Measurements from ENCODE around the gene TMEM52. TPM values are rescaled to one million over a fixed set of nuclear protein-coding genes. Genes with fewer than 3 reads are reported as not detected.

TMEM52 gene
- total RNA-seq, result 1 to 10 TPM; 2.9 to 6.4 (median 4.1) TPM

DNA sequence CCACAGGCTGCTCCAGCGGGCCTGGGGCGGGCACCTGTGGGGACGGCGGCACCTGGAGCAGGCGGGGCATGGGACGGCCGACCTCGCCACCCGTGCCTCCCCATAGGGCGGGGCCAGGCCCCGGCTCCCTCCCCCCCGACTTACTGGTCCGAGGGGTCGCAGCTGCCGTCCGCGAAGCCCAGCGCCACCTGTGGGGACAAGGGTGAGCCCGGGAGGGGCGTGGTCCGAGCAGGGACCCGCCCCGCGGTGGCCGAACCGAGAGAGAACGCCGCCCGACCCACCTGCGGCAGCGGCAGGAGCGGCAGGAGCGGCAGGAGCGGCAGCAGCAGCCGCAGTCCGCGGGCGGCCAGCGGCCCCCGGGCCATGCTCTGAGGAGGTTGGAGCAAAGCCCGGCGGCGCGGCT, at the start of gene TMEM52:
TSS of gene TMEM52 (minus strand) at position 379 of the 403 bp plus-strand sequence. CDS start at position 365, 14 bp downstream.
- no peak within 1 kb of the TSS for H3K4me3 ChIP-seq (ENCODE audit: low read depth, poor library complexity, severe bottlenecking)
- TF ChIP-seq, protein P1, sequence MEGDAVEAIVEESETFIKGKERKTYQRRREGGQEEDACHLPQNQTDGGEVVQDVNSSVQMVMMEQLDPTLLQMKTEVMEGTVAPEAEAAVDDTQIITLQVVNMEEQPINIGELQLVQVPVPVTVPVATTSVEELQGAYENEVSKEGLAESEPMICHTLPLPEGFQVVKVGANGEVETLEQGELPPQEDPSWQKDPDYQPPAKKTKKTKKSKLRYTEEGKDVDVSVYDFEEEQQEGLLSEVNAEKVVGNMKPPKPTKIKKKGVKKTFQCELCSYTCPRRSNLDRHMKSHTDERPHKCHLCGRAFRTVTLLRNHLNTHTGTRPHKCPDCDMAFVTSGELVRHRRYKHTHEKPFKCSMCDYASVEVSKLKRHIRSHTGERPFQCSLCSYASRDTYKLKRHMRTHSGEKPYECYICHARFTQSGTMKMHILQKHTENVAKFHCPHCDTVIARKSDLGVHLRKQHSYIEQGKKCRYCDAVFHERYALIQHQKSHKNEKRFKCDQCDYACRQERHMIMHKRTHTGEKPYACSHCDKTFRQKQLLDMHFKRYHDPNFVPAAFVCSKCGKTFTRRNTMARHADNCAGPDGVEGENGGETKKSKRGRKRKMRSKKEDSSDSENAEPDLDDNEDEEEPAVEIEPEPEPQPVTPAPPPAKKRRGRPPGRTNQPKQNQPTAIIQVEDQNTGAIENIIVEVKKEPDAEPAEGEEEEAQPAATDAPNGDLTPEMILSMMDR (IDR thresholded peaks at IDR 0.05), result no peak
- no peak for TF ChIP-seq POLR2A (IDR thresholded peaks at IDR 0.05)
- 0% methylated on average over 14 of the region's 44 CpGs; no CpG with 5 or more reads in 1 of the 2 donors for WGBS, 2 donors
- no peak for DNase-seq (ENCODE audit: low spot score in 2 of 2)
- intact Hi-C loops (cut with DNase I; ENCODE audit: low total_unique reads), result no loop called here

DNA sequence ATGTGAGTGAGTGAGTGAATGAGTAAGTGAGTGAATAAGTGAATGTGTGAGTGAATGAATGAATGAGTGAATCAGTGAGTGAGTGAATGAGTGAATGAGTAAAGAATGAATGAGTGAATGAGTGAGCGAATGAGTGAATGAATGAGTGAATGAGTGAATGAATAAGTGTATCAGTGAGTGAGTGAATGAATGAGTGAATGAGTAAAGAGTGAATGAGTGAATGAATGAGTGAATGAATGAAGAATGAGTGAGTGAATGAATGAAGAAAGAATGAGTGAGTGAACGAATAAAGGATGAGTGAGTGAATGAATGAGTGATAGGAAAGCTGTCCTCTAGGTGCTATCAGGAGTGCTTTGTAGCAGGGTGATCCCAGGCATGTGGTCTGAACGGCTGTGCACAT, 48.8 kb upstream of the TMEM52 start:
- H3K4me3 ChIP-seq (ENCODE audit: low read depth, poor library complexity, severe bottlenecking), result no peak overlapping the region
- WGBS, 2 donors, result 74 to 83% methylated on average over 3 of the region's 3 CpGs
- DNase-seq (ENCODE audit: low spot score in 2 of 2), result no peak
- intact Hi-C loops (cut with DNase I; ENCODE audit: low total_unique reads), result no loop called here
- TF ChIP-seq POLR2A (IDR thresholded peaks at IDR 0.05), result no peak
- TF ChIP-seq, protein P1 (IDR thresholded peaks at IDR 0.05), result no peak

DNA sequence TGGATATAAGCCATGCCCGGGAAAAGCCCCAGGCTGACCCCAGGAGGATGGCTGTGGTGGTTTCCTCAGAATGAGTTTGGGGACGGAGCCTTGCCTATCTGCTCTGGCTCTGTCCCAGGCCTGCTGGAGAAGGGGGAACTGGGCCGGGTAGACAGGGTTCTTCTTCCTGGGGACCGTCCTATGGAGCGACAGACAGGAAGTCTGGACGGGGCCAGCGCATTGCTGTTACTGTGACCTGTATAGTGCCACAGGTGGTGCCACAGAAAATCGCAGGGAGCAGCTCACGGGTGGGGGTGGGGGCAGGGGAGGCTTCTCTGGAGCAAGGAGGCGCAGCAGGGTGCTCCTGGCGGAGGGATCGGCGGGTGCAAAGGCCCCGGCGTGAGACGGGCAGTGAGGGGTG, 48.1 kb upstream of the TMEM52 start:
- intact Hi-C loops (cut with DNase I; ENCODE audit: low total_unique reads), result no loop called here
- no peak for TF ChIP-seq POLR2A (IDR thresholded peaks at IDR 0.05)
- TF ChIP-seq, protein P1 (IDR thresholded peaks at IDR 0.05), result no peak
- DNase-seq (ENCODE audit: low spot score in 2 of 2), result no peak
- 77 to 88% methylated on average over 16 of the region's 16 CpGs for WGBS, 2 donors
- no peak overlapping the region for H3K4me3 ChIP-seq (ENCODE audit: low read depth, poor library complexity, severe bottlenecking)

DNA sequence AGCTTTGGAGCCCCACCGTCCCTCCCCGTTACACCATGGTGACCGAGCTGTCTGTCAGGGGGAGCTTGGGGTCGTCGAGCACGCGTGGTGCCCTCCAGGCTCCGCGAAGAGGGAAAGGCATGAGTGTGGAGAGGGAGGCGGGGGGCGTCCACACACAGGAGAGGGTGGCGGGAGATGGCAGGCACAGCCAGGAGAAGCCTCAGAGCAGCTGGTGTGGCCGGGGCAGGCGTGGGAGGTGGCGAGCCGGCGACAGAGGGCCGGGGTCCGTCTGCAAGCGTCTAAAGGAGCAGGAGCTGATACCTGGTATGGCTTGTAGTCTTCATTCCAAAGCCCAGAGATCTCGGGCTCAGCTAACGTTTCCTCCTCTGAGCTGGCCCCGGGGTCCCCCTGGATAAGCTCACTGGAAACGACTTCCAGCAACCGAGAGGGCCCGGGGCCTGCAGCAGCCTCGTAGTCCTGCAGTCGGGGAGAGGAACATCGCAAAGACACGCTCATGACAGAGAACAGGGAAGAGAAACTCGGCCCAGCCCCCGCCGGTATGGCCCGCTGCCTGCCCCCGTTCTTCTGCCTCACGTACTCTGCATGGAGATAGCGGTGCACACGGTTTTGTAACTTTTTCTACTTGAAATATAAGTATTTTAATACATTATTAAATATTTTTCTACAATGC, 47.1 kb upstream of the TMEM52 start:
- no peak for DNase-seq (ENCODE audit: low spot score in 2 of 2)
- no peak overlapping the region for H3K4me3 ChIP-seq (ENCODE audit: low read depth, poor library complexity, severe bottlenecking)
- intact Hi-C loops (cut with DNase I; ENCODE audit: low total_unique reads), result no loop called here
- WGBS, 2 donors, result 59 to 66% methylated on average over 33 to 38 of the region's 38 CpGs
- TF ChIP-seq POLR2A (IDR thresholded peaks at IDR 0.05), result no peak

DNA sequence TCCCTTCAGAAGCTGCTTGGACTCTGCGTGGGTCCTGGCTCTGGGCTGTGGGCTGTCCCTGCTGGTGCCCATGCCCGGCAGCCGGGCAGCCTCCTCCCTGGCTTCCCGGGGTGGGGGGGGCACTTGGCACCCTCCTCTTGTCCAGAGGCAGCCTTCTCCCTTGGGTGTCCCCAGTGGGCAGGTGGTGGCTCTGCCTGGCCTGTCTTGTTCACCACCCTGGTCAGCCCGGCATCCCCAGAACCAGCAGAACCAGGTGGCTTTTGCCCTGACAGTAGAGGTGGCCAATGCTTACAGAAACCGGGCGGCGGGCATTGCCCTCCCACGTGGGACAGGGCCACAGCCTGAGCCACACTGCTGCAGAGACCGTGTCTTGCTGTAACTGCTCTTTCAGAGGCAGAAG, 46.5 kb upstream of the TMEM52 start:
- no peak overlapping the region for H3K4me3 ChIP-seq (ENCODE audit: low read depth, poor library complexity, severe bottlenecking)
- intact Hi-C loops (cut with DNase I; ENCODE audit: low total_unique reads), result no loop called here
- TF ChIP-seq, protein P1 (IDR thresholded peaks at IDR 0.05), result no peak
- TF ChIP-seq POLR2A (IDR thresholded peaks at IDR 0.05), result no peak
- no peak for DNase-seq (ENCODE audit: low spot score in 2 of 2)
- 72 to 77% methylated on average over 6 to 10 of the region's 10 CpGs for WGBS, 2 donors

DNA sequence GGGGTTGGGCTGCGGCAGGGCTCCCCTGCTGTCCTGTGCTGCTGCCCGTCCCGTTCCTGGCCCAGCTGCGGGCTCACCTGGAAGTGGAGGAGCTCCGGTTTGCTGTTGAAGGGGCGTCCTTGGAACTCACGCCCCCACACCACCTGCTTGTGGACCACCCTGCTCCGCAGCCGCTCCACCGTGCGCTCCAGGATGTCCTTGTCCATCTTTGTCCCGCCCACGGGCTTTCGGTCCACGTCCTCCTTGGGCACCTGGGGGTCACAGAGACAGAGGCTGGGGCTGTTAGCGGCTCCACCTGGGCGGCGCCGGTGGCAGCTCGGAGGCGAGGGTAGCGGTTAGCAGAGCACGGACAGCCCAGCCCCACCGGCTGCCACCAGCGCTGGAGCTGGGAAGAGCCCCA, 45.7 kb upstream of the TMEM52 start:
- intact Hi-C loops (cut with DNase I; ENCODE audit: low total_unique reads), result no loop called here
- WGBS, 2 donors, result 82 to 91% methylated on average over 14 to 25 of the region's 25 CpGs
- TF ChIP-seq POLR2A (IDR thresholded peaks at IDR 0.05), result no peak
- TF ChIP-seq, protein P1 (IDR thresholded peaks at IDR 0.05), result no peak
- no peak for DNase-seq (ENCODE audit: low spot score in 2 of 2)
- H3K4me3 ChIP-seq (ENCODE audit: low read depth, poor library complexity, severe bottlenecking), result no peak overlapping the region
